ENCODE data around the gene AREG. TPM values are rescaled to one million over a fixed set of nuclear protein-coding genes. Genes with fewer than 3 reads are reported as not detected.

Gene AREG
- total RNA-seq, 1 experiment from 2014 or later, result not detected

GRCh38 chr4:74481891-74482609, 37.1 kb downstream of the AREG start:
- in situ Hi-C loops (cut with HindIII; ENCODE audit: low pct_unique_long_range_greater_than_20kb, low sequenced_read_pairs), result no loop called here

GRCh38 chr4:74483226-74483911, 38.4 kb downstream of the AREG start:
- in situ Hi-C loops (cut with HindIII; ENCODE audit: low pct_unique_long_range_greater_than_20kb, low sequenced_read_pairs), result no loop called here
- DNase-seq (ENCODE audit: low read depth, low spot score), result no peak

More at GRCh38 chr4:74481891-74482609, 37.1 kb downstream of the AREG start:
- no peak for DNase-seq (ENCODE audit: low read depth, low spot score)

DNA sequence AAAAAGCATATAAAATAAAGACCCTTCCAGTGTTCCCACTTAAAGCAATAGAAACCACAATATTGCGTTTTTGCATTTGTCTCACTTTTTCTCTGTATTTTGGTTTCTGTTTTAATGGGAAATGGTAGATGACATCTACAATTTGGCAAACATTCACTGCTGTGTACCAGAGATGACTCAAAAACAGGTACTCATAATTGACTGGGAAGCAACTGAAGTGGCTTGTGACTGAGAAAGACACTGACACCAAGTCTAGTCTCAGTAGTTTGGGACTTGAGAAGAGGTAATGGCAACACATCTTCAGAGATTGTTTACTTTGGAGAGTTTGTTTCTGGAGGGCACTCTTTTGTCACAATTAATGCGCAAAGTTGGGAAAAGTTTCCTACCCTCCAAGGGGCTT, 42.0 kb downstream of the AREG start:
- in situ Hi-C loops (cut with HindIII; ENCODE audit: low pct_unique_long_range_greater_than_20kb, low sequenced_read_pairs), result no loop called here

DNA sequence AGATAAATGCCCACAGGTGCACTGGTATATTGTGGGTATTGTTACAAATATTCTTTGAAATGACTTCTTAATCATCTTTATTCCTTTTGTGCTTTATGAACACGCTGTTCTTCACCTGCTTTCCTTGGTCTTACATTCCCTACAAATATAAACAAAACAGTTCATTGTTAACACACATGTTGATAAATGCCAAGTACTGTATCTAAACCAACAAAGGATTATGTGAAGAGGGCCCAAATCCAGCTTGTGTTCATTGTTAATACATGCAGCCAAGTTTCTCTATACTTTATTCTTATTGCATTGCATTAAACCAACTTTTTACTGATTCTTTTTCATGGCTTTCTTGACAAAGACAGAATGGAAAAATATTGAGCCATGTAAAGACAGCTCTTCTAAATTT, 42.8 kb downstream of the AREG start:
- in situ Hi-C loops (cut with HindIII; ENCODE audit: low pct_unique_long_range_greater_than_20kb, low sequenced_read_pairs), result no loop called here

More for the DNA sequence above, 42.0 kb downstream of the AREG start:
- DNase-seq (ENCODE audit: low read depth, low spot score), result no peak

GRCh38 chr4:74490736-74491135, 45.8 kb downstream of the AREG start:
- in situ Hi-C loops (cut with HindIII; ENCODE audit: low pct_unique_long_range_greater_than_20kb, low sequenced_read_pairs), result no loop called here
- no peak for DNase-seq (ENCODE audit: low read depth, low spot score)

More for the DNA sequence above, 42.8 kb downstream of the AREG start:
- DNase-seq (ENCODE audit: low read depth, low spot score), result peak; percentile 6

- DNase-seq (ENCODE audit: low read depth, low spot score), result no peak
- in situ Hi-C loops (cut with HindIII; ENCODE audit: low pct_unique_long_range_greater_than_20kb, low sequenced_read_pairs), result no loop called here
These were observed 55.2 kb downstream of the AREG start for GRCh38 chr4:74499986-74500781.

GRCh38 chr4:74501579-74501978, 56.6 kb downstream of the AREG start:
- DNase-seq (ENCODE audit: low read depth, low spot score), result no peak
- in situ Hi-C loops (cut with HindIII; ENCODE audit: low pct_unique_long_range_greater_than_20kb, low sequenced_read_pairs), result no loop called here

DNA sequence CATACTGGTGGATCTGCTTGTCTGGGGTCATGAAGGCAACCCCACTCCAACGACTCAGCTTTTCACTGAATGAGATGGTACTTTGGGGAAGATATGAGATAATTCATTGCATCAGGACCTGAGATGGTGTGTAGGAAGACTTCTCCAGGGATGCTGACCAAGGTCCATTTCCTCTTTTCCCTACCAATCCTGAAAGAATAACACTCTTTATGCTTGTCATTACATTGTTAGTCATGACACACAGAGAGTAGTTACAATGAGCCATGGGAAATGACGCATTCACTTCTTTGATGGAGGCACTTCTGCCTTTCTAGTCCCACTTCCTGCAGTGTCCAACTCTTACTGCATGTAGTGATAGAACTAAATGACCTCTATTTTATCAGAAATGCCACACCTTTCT, 58.6 kb downstream of the AREG start:
- in situ Hi-C loops (cut with HindIII; ENCODE audit: low pct_unique_long_range_greater_than_20kb, low sequenced_read_pairs), result no loop called here
- no peak for DNase-seq (ENCODE audit: low read depth, low spot score)

DNA sequence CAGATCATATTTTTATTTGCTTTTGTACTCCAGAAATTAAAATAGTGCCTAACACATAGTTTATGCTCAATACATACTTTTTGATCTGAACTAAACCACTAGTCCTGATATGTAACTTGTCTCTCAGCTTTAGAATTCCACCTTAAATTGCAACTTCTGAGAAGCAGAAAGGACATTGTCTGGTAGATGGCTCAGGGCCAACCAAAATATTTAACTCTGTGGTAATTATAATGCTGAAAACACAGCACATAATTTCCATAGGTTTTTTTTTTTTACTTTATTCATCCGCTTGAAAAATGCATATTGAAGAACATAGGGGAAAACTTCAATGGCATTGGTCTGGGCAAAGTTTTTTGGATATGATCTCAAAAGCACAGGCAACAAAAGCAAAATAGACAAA, 59.3 kb downstream of the AREG start:
- in situ Hi-C loops (cut with HindIII; ENCODE audit: low pct_unique_long_range_greater_than_20kb, low sequenced_read_pairs), result no loop called here
- DNase-seq (ENCODE audit: low read depth, low spot score), result no peak

Other genes starting within 250 kb of the AREG start
- not detected in 2 replicates for gene EPGN, start 136.7 kb upstream of the AREG start, total RNA-seq (2014; rRNA removed; shearing (Covaris generic))
- gene EREG, start 80.0 kb upstream of the AREG start, total RNA-seq (2014; rRNA removed; shearing (Covaris generic)), result not detected in 2 replicates